H1 (cell line): ENCODE data around the gene OBSCN. TPM values are rescaled to one million over a fixed set of nuclear protein-coding genes. Genes with fewer than 3 reads are reported as not detected.

Experiments used
- CTCF ChIA-PET: fragments of 300-600 bp; sonication (Branson Sonifier 250); formaldehyde crosslinking; loops from one replicate; lab custom pipeline; 2021; ENCODE audit not compliant: partially characterized antibody; lab: Charles Lee
- POLR2A ChIA-PET: fragments of 300-600 bp; sonication (Branson Sonifier 250); formaldehyde crosslinking; loops from one replicate; lab custom pipeline; 2021; ENCODE audit warnings: inconsistent platforms; ENCODE audit not compliant: partially characterized antibody; lab: Charles Lee
- DNase-seq, 2 experiments: peaks; one replicate each; pipeline versions ENCODE4 v3.0.0 to v3.0.0-alpha.2; 2010 to 2022; ENCODE audit warnings: low spot score in 2 of 2, low read depth in 1 of 2, mixed read lengths in 1 of 2
- FAIRE-seq: peaks from 2 replicates; lab custom pipeline; 2011; peaks lifted over from hg19 to GRCh38; lab: Jason Lieb, UNC
- H2AFZ ChIP-seq: 2 replicates; pipeline ENCODE4 v1.8.1; 2012; ENCODE audit warnings: low read length, inconsistent platforms
- H2AK5ac ChIP-seq: 2 replicates; pipeline ENCODE4 v1.6.1; 2013; ENCODE audit warnings: low read depth, low read length
- H2BK120ac ChIP-seq: replicated peaks from 2 replicates; pipeline ENCODE3; 2013; ENCODE audit warnings: low read depth, low read length, inconsistent platforms
- H2BK12ac ChIP-seq: 2 replicates; pipeline ENCODE4 v1.6.1; 2013; ENCODE audit warnings: low read depth, low read length
- H2BK15ac ChIP-seq: 2 replicates; pipeline ENCODE4 v1.6.1; 2013; ENCODE audit warnings: low read length
- H2BK20ac ChIP-seq: 2 replicates; pipeline ENCODE4 v1.6.1; 2013; ENCODE audit warnings: low read length
- H2BK5ac ChIP-seq: 2 replicates; pipeline ENCODE4 v1.6.1; 2013; ENCODE audit warnings: low read depth, low read length
- H3K14ac ChIP-seq: 2 replicates; pipeline ENCODE4 v1.6.1; 2013; ENCODE audit warnings: inconsistent platforms; ENCODE audit not compliant: insufficient read length
- H3K18ac ChIP-seq: 2 replicates; pipeline ENCODE4 v1.6.1; 2013; ENCODE audit warnings: low read length; ENCODE audit errors: extremely low read depth
- H3K23ac ChIP-seq: 2 replicates; pipeline ENCODE4 v1.6.1; 2013; ENCODE audit warnings: inconsistent platforms; ENCODE audit not compliant: insufficient read length
- H3K23me2 ChIP-seq: 2 replicates; pipeline ENCODE4 v1.6.1; 2013; ENCODE audit warnings: low read depth, low read length
- H3K27ac ChIP-seq: 2 replicates; pipeline ENCODE4 v1.6.1; 2011; ENCODE audit warnings: low read depth, low read length, inconsistent platforms
- H3K27me3 ChIP-seq, 4 experiments: replicated peaks in 1 of 4; 1 replicate in 1 of 4; 2 replicates in 3 of 4; pipeline versions ENCODE4 v1.6.1 to v1.8.1; 2011 to 2013; ENCODE audit warnings: low read length in 3 of 4, mild to moderate bottlenecking in 3 of 4, inconsistent platforms in 2 of 4, mixed read lengths in 2 of 4, moderate library complexity in 1 of 4; ENCODE audit not compliant: control insufficient read depth in 3 of 4, insufficient read depth in 3 of 4; ENCODE audit errors: extremely low read depth in 1 of 4
- H3K36me3 ChIP-seq, 4 experiments: 2 replicates each; pipeline versions ENCODE4 v1.6.1 to v1.8.1; 2011 to 2013; ENCODE audit warnings: mild to moderate bottlenecking in 4 of 4, low read length in 3 of 4, moderate library complexity in 2 of 4, control low read depth in 1 of 4, inconsistent platforms in 1 of 4; ENCODE audit not compliant: insufficient read depth in 4 of 4, control insufficient read depth in 2 of 4
- H3K4ac ChIP-seq: replicated peaks from 2 replicates; pipeline ENCODE3; 2013; ENCODE audit warnings: low read length, low read depth, mixed read lengths, inconsistent platforms; ENCODE audit not compliant: insufficient read length
- H3K4me1 ChIP-seq, 4 experiments: replicated peaks in 1 of 4; 1 replicate in 1 of 4; 2 replicates in 3 of 4; pipeline versions ENCODE4 v1.6.1 to v1.8.1; 2011 to 2013; ENCODE audit warnings: low read length in 3 of 4, inconsistent platforms in 2 of 4, mixed read lengths in 1 of 4; ENCODE audit not compliant: insufficient read depth in 4 of 4, control insufficient read depth in 3 of 4
- H3K4me2 ChIP-seq, 2 experiments: 2 replicates each; pipeline versions ENCODE4 v1.6.1 to v1.8.1; 2011 to 2013; ENCODE audit warnings: low read depth in 2 of 2, low read length in 2 of 2, control low read depth in 1 of 2, inconsistent platforms in 1 of 2, mild to moderate bottlenecking in 1 of 2; ENCODE audit not compliant: insufficient read depth in 1 of 2
- H3K4me3 ChIP-seq, 4 experiments: fragments of 200-600, 300-600 bp in 1 of 4; sonication (generic), shearing (Covaris generic), sonication (Bioruptor Twin) in 1 of 4; 2 replicates each; pipeline versions ENCODE4 v1.5.1 to v1.8.1; 2011 to 2016; ENCODE audit warnings: low read length in 4 of 4, low read depth in 3 of 4, control low read depth in 2 of 4, inconsistent platforms in 2 of 4, mild to moderate bottlenecking in 2 of 4, mixed read lengths in 1 of 4, moderate library complexity in 1 of 4; ENCODE audit not compliant: insufficient read depth in 2 of 4; ENCODE audit errors: extremely low read depth in 1 of 4
- H3K56ac ChIP-seq: replicated peaks from 2 replicates; pipeline ENCODE3; 2013; ENCODE audit warnings: low read depth, mild to moderate bottlenecking, mixed read lengths, low read length, inconsistent platforms; ENCODE audit not compliant: insufficient read length
- H3K79me1 ChIP-seq: 2 replicates; pipeline ENCODE4 v1.6.1; 2013; ENCODE audit warnings: low read depth, low read length, control low read depth
- H3K79me2 ChIP-seq, 2 experiments: 2 replicates each; pipeline versions ENCODE4 v1.6.1 to v1.8.1; 2012 to 2013; ENCODE audit warnings: low read length in 2 of 2, mild to moderate bottlenecking in 2 of 2, inconsistent platforms in 1 of 2; ENCODE audit not compliant: insufficient read depth in 2 of 2, control insufficient read depth in 1 of 2
- H3K9ac ChIP-seq, 4 experiments: replicated peaks in 1 of 4; 1 replicate in 1 of 4; 2 replicates in 3 of 4; pipeline versions ENCODE4 v1.6.1 to v1.8.1; 2011 to 2013; ENCODE audit warnings: low read depth in 3 of 4, low read length in 3 of 4, control low read depth in 2 of 4, mild to moderate bottlenecking in 2 of 4, moderate library complexity in 2 of 4, inconsistent platforms in 1 of 4; ENCODE audit errors: extremely low read depth in 1 of 4
- H3K9me3 ChIP-seq, 2 experiments: 2 replicates each; pipeline versions ENCODE4 v1.6.1 to v1.8.1; 2012 to 2013; ENCODE audit warnings: mild to moderate bottlenecking in 2 of 2, moderate library complexity in 2 of 2, control low read depth in 1 of 2, inconsistent platforms in 1 of 2, low read depth in 1 of 2, low read length in 1 of 2, mixed read lengths in 1 of 2; ENCODE audit not compliant: insufficient read depth in 2 of 2
- H4K20me1 ChIP-seq, 2 experiments: replicated peaks in 1 of 2; 2 replicates each; pipeline versions ENCODE3 to v1.8.1; 2011 to 2013; ENCODE audit warnings: inconsistent platforms in 2 of 2, low read length in 2 of 2, mild to moderate bottlenecking in 1 of 2; ENCODE audit not compliant: insufficient read depth in 2 of 2, control insufficient read depth in 1 of 2
- H4K5ac ChIP-seq: 2 replicates; pipeline ENCODE4 v1.6.1; 2013; ENCODE audit warnings: low read length, low read depth, mixed read lengths, inconsistent platforms; ENCODE audit not compliant: insufficient read length
- H4K8ac ChIP-seq: 2 replicates; pipeline ENCODE4 v1.8.0; 2013; ENCODE audit warnings: mild to moderate bottlenecking, moderate library complexity, low read length, inconsistent platforms; ENCODE audit not compliant: insufficient read depth; ENCODE audit errors: extremely low read depth
- H4K91ac ChIP-seq: replicated peaks from 2 replicates; pipeline ENCODE3; 2013; ENCODE audit warnings: low read length, mixed read lengths, inconsistent platforms; ENCODE audit not compliant: insufficient read length
- BACH1 ChIP-seq: IDR thresholded peaks from 2 replicates; pipeline ENCODE4 v1.6.1; 2012; ENCODE audit warnings: low read length, improper control_type of control experiment
- CHD1 ChIP-seq: IDR thresholded peaks from 2 replicates; pipeline ENCODE4 v1.6.1; 2012; ENCODE audit warnings: low read depth, low read length, improper control_type of control experiment
- PHF8 ChIP-seq: fragments of 200-600 bp; sonication (generic); conservative IDR thresholded peaks from 2 replicates; pipeline ENCODE4 v1.7.1; 2012; ENCODE audit warnings: low read depth, mild to moderate bottlenecking, inconsistent platforms, low read length, moderate library complexity
- SP4 ChIP-seq: IDR thresholded peaks from 2 replicates; pipeline ENCODE4 v1.6.1; 2012; ENCODE audit warnings: low read length, inconsistent platforms
- WGBS, 2 experiments: shearing (Covaris generic) in 1 of 2; methylation state at CpG; one replicate each; pipeline versions ENCODE4 v1.1.6 to v1.1.7; 2013 to 2015; ENCODE audit warnings: low lambda C conversion rate in 2 of 2, mixed read lengths in 2 of 2, inconsistent platforms in 1 of 2, low coverage in 1 of 2, missing lambda C conversion rate in 1 of 2; ENCODE audit not compliant: insufficient replicate concordance in 2 of 2, insufficient coverage in 1 of 2, insufficient read length in 1 of 2; ENCODE audit errors: extremely low coverage in 1 of 2, missing lambda C conversion rate in 1 of 2; 5-methylcytosine and 5-hydroxymethylcytosine counted together
- polyA plus RNA-seq, 7 experiments: library from polyadenylated mRNA; depleted of rRNA in 3 of 7; stranded (reverse) in 5 of 7; unstranded in 2 of 7; fragments of >200 nt in 5 of 7; fragments of 200-250 nt in 2 of 7; gene quantifications; 1 replicate in 5 of 7; 2 replicates in 1 of 7; 4 replicates in 1 of 7; pipeline versions ENCODE4 v1.2.1 to v1.2.3, GENCODE V29; 2011 to 2013; ENCODE audit warnings: missing spikeins in 2 of 7, mixed read lengths in 2 of 7
- total RNA-seq: library from RNA; stranded (reverse); fragmentation: NEBNext Ultra II Directional; extraction: Animal tissue kit (Norgen Biotek cat#: 25700); gene quantifications from 2 replicates; pipeline ENCODE4 v1.2.1, GENCODE V29; 2021

The OBSCN gene
- total and polyA plus RNA-seq, 2 of the 8 experiments (the other 6 are each of a cell fraction or from before 2014, with no cell fraction given), result 7.5 to 28.4 TPM

GRCh38 chr1:228352677-228353481 is 145.0 kb downstream of the OBSCN start:
- Histone ChIP-seq H2BK120ac (no peak overlapping the region), H3K14ac (no peak overlapping the region), H4K5ac (no peak overlapping the region), H3K4ac (no peak overlapping the region), H3K9me3 (no peaks in the 10 kb centered on the region; a peak in 1 of 4 replicates), H3K4me2 (no peak overlapping the region), H2BK5ac (no peak overlapping the region), H2AFZ (no peak overlapping the region), H3K27me3 (no peaks in the 10 kb centered on the region), H4K8ac (no peak overlapping the region), H2AK5ac (no peak overlapping the region), H3K36me3 (no peaks in the 10 kb centered on the region), H2BK12ac (no peak overlapping the region), H3K23me2 (no peaks in the 10 kb centered on the region), H3K4me1 (no peaks in the 10 kb centered on the region)
- WGBS, 2 experiments, result 91% methylated on average over 26 of the region's 29 CpGs; no CpG with 5 or more reads in 1 of the 2 experiments
- CTCF ChIA-PET, result interaction anchor here (0.7 to 1.6 kb wide), 4 partner anchors 10 to 165 kb away, joined by 3 to 5 read pairs (median 4); no protein-coding TSS in a partner anchor
- no peak for DNase-seq
- no peak for TF ChIP-seq PHF8
- no peak for TF ChIP-seq SP4
- TF ChIP-seq BACH1, result no peak
- TF ChIP-seq CHD1, result no peak
- TF ChIP-seq, all 59 proteins: peak for 0
- FAIRE-seq, result no peak
- H4K91ac ChIP-seq, result no peak overlapping the region
- H3K79me1 ChIP-seq, result no peaks in the 10 kb centered on the region
- H3K23ac ChIP-seq, result no peak overlapping the region
- POLR2A ChIA-PET, result interaction anchor here (0.7 to 1.9 kb wide), 4 partner anchors 8 to 353 kb away, joined by 3 to 8 read pairs (median 3); no protein-coding TSS in a partner anchor
- no peak overlapping the region for H2BK20ac ChIP-seq
- no peak overlapping the region for H3K18ac ChIP-seq
- H3K9ac ChIP-seq, result no peak overlapping the region
- no peaks in the 10 kb centered on the region for H4K20me1 ChIP-seq
- H3K56ac ChIP-seq, result no peak overlapping the region
- no peak overlapping the region for H3K4me3 ChIP-seq
- H3K79me2 ChIP-seq, result no peaks in the 10 kb centered on the region
- H2BK15ac ChIP-seq, result no peak overlapping the region
- no peak overlapping the region for H3K27ac ChIP-seq
